ENCODE data around the gene NPM3.

NPM3 gene

GRCh38 chr10:101749047-101750016, 33.9 kb downstream of the NPM3 start:
- DNase-seq, result no peak

- DNase-seq, result no peak
Measured at GRCh38 chr10:101748496-101748895, 34.8 kb downstream of the NPM3 start.

- DNase-seq, result no peak
Measured at GRCh38 chr10:101745074-101745696, 38.1 kb downstream of the NPM3 start.

GRCh38 chr10:101744267-101744666, 39.0 kb downstream of the NPM3 start:
- DNase-seq, result no peak

- no peak for DNase-seq
Measured at GRCh38 chr10:101741938-101742337, 41.3 kb downstream of the NPM3 start.

GRCh38 chr10:101736666-101737065, 46.6 kb downstream of the NPM3 start:
- no peak for DNase-seq

GRCh38 chr10:101732096-101732495, 51.1 kb downstream of the NPM3 start:
- no peak for DNase-seq
